SK-N-SH treated with all-trans-retinoic acid at 6 μM for 48 hours (cell line): ENCODE data around the gene DLG5.

Experiments
- CREB5 ChIP-seq: fragments of 250-450 bp; sonication (Bioruptor Pico); IDR thresholded peaks from 2 replicates; pipeline ENCODE4 v1.5.1; 2020; ENCODE audit warnings: low read depth, mild to moderate bottlenecking, moderate library complexity
- GLIS3 ChIP-seq: fragments of 250-450 bp; sonication (Bioruptor Pico); IDR thresholded peaks from 2 replicates; pipeline ENCODE4 v1.5.0; 2020; ENCODE audit warnings: mild to moderate bottlenecking, moderate library complexity
- PATZ1 ChIP-seq: fragments of 250-450 bp; sonication (Bioruptor Pico); IDR thresholded peaks from 2 replicates; pipeline ENCODE4 v1.8.0; 2020; ENCODE audit warnings: mild to moderate bottlenecking, moderate library complexity, borderline replicate concordance
- RARB ChIP-seq: fragments of 250-450 bp; sonication (Bioruptor Pico); IDR thresholded peaks from 2 replicates; pipeline ENCODE4 v1.8.0; 2021; ENCODE audit warnings: mild to moderate bottlenecking, moderate library complexity
- TSHZ2 ChIP-seq: fragments of 250-450 bp; sonication (Bioruptor Pico); IDR thresholded peaks from 2 replicates; pipeline ENCODE4 v1.5.0; 2020; ENCODE audit warnings: mild to moderate bottlenecking, moderate library complexity
- ZNF565 ChIP-seq: fragments of 450-650 bp; formaldehyde crosslinking; conservative IDR thresholded peaks from 2 replicates; pipeline ENCODE4 v1.5.0; 2020; ENCODE audit warnings: low read depth, mild to moderate bottlenecking, moderate library complexity

DNA sequence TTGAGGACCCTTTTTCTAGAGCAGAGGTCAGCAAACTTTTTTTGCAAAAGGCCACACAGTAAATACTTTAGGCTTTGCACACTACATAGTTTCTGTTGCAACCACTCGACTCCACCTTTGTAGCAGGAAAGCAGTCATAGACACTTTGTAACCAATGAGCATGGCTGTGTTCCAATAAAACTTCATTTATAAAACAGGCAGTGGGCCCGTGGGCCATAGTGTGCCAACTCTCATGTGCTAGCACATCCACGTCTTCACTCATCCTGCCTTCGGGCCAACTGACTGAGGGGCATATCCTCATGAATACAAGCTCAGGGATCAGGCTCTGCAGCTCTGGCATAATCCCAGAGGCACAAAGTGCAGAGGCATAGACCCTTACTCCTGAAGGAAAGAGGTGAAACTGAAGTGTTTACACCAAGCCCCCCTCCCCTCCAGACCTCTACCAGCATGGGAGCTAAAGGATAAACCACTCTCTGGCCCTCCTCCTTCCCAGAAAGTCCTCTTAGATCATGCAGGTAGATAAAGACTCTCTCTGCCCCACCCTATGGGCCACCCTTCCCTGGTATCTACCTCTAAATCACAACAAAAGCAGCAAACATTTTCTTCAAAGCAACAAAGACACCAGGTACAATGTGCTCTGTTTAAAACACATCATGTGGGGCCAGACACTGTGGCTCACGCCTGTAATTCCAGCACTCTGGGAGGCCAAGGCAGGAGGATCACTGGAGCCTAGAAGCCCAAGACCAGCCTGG lies 71.0 kb downstream of the DLG5 start:
- TF ChIP-seq ZNF565 (CRISPR knock-in tag) (no peak), RARB (no peak), GLIS3 (CRISPR knock-in tag) (no peak), TSHZ2 (CRISPR knock-in tag) (no peak), PATZ1 (CRISPR knock-in tag) (no peak), CREB5 (CRISPR knock-in tag) (no peak)
